GM19043 (cell line): ENCODE measurements around the gene CACNA2D4.
"Not testable (repeated sequence)": the region's sequence is repeated elsewhere in the genome, so short reads cannot be mapped to it uniquely, and the experiment has no call there.

Experiments
- ATAC-seq: cut with Tn5 transposase; IDR thresholded peaks from one replicate; pipeline ENCODE4 v1.9.1; 2021; ENCODE audit warnings: low read depth; ENCODE audit not compliant: unreplicated experiment

Gene CACNA2D4, protein sequence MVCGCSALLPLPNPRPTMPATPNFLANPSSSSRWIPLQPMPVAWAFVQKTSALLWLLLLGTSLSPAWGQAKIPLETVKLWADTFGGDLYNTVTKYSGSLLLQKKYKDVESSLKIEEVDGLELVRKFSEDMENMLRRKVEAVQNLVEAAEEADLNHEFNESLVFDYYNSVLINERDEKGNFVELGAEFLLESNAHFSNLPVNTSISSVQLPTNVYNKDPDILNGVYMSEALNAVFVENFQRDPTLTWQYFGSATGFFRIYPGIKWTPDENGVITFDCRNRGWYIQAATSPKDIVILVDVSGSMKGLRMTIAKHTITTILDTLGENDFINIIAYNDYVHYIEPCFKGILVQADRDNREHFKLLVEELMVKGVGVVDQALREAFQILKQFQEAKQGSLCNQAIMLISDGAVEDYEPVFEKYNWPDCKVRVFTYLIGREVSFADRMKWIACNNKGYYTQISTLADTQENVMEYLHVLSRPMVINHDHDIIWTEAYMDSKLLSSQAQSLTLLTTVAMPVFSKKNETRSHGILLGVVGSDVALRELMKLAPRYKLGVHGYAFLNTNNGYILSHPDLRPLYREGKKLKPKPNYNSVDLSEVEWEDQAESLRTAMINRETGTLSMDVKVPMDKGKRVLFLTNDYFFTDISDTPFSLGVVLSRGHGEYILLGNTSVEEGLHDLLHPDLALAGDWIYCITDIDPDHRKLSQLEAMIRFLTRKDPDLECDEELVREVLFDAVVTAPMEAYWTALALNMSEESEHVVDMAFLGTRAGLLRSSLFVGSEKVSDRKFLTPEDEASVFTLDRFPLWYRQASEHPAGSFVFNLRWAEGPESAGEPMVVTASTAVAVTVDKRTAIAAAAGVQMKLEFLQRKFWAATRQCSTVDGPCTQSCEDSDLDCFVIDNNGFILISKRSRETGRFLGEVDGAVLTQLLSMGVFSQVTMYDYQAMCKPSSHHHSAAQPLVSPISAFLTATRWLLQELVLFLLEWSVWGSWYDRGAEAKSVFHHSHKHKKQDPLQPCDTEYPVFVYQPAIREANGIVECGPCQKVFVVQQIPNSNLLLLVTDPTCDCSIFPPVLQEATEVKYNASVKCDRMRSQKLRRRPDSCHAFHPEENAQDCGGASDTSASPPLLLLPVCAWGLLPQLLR

GRCh38 chr12:1918081-1918883 is at the start of gene CACNA2D4:
Gene CACNA2D4, minus strand, starts transcription at chr12:1918652. Its CDS starts 179 bp downstream, at chr12:1918473.
- ATAC-seq: no peak

DNA sequence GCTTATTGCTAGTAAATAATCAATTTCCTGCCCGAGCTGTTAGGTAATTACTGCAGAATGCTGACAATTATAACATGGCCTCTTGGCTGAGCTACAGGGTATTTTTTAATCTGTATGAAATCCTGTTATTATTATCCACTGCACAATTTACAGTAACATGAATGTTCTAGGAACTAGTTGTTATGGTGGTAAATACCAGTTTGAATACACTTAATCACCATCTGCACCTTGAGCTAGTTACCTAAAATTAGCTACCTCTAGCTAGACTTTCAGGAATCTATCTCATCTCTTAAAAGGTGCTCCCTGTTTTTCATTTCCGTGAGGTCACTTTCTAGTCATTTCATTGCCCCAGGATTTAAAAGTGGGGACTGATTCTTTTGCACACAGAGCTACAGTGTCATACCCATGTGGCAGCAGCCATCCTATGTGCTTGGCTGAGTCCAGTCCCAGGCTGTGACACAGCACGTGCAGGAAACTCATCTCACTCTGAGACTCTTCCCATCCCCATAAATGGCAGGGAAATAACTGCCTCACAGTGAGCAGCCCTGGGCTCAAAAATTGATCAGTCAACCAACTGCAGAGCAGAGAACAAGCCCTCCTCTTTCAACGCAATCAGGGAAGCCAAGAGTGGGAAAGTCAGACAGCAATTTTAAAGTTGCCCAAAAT is 48.2 kb upstream of the CACNA2D4 start:
- no peak for ATAC-seq

- no peak for ATAC-seq
These were observed 47.5 kb upstream of the CACNA2D4 start for GRCh38 chr12:1965916-1966315.

DNA sequence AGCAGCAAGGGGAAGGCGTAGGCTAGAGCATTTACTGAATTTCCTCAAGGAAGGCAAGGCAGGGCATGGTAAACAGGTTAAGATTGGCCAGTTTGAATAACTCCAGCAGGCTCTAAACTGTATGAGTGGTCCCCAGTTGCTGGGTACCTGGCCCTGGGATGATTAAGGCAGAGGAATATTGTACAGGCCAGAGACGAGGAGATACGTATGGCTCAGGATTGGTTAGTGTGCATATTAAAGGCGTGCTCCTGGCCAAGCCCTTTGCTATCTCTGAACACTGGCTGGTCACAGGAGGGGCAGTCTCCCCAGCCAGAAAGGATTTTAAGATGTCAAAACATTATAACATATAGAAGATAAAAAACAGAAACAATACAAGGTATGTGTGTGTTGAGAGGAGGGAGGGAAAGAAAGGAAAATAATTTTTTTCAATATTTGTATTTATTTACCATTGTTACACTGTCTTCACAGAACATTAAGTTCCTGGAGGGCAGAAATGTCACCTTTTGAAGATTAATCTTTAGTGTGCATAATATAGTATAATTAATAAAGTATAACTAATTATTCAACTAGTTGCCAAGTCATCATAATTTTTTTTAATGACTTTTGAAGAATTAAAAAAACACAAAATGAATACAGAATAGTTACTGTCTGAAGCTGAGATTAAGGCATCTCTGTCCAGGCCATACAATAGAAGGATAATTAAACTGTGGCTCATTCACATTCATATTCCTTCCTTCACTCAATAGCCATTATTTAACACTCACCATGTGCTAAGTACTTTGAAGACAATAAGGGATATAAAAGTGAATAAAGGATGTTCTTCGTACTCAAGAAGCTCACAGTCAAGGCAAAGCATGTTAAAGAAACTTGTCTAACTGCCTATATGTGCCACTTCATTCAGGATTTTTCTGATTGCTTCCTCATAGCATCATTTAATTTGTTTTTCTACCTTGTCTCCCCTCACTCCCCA is 43.9 kb upstream of the CACNA2D4 start:
- ATAC-seq: no peak

- no peak for ATAC-seq
These were observed 38.3 kb upstream of the CACNA2D4 start for GRCh38 chr12:1956716-1957115.

GRCh38 chr12:1949771-1950470 is 31.5 kb upstream of the CACNA2D4 start:
- ATAC-seq: no peak

GRCh38 chr12:1948883-1949282 is 30.4 kb upstream of the CACNA2D4 start:
- no peak for ATAC-seq

- no peak for ATAC-seq
These were observed 28.6 kb upstream of the CACNA2D4 start for GRCh38 chr12:1947081-1947480.

GRCh38 chr12:1946296-1946695 is 27.8 kb upstream of the CACNA2D4 start:
- no peak for ATAC-seq

DNA sequence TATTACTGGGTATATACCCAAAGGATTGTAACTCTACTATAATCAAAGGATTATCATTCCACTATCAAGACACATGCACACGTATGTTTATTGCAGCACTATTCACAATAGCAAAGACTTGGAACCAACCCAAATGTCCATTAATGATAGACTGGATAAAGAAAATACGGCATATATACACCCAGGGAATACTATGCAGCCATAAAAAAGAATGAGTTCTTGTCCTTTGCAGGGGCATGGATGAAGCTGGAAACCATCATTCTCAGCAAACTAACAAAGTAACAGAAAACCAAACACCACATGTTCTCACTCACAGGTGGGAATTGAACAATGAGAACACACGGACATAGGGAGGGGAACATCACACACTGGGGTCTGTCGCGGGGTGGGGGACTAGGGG is 27.1 kb upstream of the CACNA2D4 start:
- not testable (repeated sequence) for ATAC-seq

DNA sequence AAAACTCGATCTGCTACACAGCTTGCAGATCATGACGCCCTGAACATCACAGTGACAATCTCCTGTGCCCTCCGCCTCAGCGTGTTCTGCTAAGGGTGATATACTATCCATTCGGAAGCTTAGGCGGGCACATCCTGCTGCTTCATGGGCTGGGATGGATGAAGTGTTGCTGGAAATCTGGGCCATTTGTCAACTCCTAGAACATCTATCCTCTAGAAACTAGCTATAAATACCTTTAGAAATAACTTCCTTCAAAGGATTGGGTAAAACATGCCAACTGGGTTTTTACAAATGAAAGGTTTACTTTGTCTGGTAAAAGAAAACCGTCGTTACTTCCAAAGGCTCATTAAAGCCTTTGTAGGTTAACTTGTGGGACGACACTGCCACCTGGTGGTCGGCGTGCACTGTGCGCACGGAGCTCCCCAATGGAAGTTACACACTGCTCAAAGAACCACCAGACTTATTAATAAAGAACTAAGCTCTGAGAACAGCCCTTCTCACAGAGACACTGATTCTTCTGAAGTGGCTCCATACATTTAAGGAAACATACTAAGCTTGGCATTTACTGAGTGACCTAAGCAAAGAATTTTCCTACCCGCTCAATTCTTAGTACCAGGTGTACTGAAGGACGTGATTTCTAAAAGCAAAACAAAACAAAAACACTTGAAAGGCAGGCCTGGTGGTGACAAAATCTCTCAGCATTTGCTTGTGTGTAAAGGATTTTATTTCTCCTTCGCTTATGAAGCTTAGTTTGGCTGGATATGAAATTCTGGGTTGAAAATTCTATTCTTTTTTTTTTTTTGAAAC is 21.6 kb upstream of the CACNA2D4 start:
- ATAC-seq: no peak

- ATAC-seq: no peak
These were observed 20.9 kb upstream of the CACNA2D4 start for GRCh38 chr12:1939331-1939730.

GRCh38 chr12:1937481-1938224 is 19.2 kb upstream of the CACNA2D4 start:
- ATAC-seq: no peak

GRCh38 chr12:1936406-1937320 is 18.2 kb upstream of the CACNA2D4 start:
- ATAC-seq: no peak

GRCh38 chr12:1935700-1936378 is 17.4 kb upstream of the CACNA2D4 start:
- ATAC-seq: no peak
